NCI-H1417 treated with DMSO at 0.1 percent for 48 hours (cell line): ENCODE results near the gene LRPPRC.
"Not testable (repeated sequence)": the region's sequence is repeated elsewhere in the genome, so short reads cannot be mapped to it uniquely, and the experiment has no call there.

Experiments used
- DNase-seq: peaks from one replicate; lab custom pipeline; 2025; lab: John Stamatoyannopoulos, UW

Gene LRPPRC

DNA sequence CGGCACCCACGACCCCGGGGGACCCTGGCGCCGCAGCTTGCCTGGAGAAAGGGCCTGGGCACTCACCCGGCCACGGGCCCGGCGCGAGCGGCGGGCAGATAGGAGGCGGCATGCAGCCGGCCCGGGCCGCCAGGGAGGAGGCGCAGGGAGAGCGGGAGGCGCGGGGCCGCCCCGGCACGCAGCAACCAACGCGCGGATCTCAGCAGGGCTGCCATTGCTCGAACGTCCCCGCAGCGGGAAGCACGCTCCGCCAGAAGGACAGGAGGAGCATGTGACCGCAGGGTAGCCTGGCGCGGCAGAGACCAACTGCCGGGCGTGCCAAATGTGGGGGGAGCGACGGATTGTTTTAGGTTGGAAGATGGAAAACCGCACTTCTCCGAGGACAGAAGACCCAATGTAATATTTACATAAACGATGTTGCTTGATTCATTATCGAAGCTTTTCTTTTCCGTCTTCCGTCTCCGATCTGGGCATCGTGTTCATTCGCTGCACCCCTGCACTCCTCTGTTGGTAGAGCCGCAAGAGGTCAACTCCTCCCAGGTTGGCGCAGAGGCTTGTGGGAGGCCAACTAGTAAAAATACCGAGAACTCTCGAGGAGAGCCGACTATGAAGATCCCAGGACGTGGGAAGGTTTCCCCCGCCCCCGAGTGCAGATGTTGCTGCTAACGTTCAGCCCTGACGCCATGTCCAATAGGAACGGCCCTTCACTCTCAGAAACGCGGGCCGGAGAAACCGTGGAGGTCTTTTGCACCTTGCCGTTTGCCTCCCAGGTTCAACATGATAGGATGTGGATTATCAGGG lies at the start of gene LRPPRC:
LRPPRC (minus strand) TSS at position 257 of the 801 bp plus-strand sequence; CDS start at position 215, 42 bp downstream.
- DNase-seq, result peak; percentile 91

DNA sequence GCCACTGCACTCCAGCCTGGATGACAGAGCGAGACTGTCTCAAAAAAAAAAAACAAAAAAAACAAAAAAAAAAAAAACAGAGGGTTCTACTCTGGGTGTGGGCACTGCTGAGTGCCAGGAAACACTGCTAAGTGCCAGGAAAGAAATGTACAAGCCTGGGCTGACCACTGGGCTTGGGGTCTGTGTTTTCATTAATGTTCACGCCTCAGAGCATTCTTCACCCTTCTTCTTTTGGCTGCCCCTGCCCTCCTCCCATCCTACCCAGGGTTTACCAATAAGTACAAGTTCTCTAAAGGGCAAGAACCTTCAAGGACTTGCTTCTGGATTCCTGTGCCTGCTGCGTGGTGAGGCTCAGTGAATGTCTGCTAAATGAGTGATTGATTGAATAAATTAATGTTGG lies 49.3 kb upstream of the LRPPRC start:
- DNase-seq, result no peak

DNA sequence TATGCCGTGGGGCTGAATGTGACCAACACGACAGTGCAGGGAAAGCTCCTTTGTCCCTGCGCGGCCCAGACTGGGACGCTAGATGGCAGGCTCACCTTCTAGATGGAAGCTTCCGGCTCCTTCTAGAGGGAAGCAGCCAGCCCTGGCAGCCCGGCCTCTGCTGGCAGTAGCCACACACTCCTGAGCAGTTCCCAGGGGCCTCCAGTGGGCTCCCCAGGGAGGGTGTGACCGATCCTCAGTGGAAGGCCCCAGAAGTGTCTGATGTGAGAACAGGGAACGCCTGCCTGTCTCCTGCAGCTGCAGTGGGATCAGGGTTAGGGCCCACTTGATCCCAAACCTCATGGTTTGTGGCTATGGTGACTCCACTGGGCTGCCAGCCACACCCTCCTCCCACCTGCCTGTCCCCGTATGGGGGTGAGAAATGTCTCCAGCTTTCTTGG lies 48.5 kb upstream of the LRPPRC start:
- DNase-seq, result peak; percentile 68

DNA sequence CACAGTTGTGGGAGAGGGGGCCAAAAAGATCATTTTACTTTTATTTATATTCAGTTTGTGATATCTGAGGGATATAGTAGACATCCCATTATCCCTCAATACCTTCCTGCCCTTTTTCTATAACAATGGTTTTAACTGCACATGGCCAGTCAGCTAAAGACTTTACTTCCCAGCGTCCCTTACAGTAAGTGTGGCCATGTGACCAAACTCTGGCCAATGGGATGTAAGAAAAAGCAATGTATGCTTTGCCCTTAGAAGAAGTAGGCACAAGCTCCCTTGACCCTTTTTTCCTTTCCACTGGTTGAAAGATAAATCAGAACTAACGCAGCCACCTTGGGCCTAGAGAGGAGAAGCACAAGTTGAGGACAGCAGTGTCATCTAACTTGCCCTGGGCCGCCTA lies 44.6 kb upstream of the LRPPRC start:
- no peak for DNase-seq

DNA sequence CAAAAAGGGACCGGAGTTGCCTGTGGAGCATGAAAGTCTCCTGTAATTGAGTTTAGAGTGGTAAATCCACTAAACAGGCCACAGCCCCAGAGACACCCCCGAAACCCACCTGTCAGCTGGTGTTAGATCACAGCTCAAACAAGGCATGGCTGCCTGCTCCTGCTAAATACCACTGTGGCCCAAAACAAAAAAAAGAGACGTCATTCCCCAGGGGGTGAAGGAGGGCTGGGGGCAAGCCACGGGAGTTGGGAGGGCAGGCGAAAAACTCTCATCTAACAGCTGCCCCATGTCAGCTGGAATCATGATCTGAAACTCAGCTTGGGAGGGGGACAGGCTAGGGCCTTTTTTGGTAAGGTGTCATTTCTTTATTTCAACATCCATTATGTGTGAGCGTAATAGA lies 42.5 kb upstream of the LRPPRC start:
- DNase-seq, result no peak

DNA sequence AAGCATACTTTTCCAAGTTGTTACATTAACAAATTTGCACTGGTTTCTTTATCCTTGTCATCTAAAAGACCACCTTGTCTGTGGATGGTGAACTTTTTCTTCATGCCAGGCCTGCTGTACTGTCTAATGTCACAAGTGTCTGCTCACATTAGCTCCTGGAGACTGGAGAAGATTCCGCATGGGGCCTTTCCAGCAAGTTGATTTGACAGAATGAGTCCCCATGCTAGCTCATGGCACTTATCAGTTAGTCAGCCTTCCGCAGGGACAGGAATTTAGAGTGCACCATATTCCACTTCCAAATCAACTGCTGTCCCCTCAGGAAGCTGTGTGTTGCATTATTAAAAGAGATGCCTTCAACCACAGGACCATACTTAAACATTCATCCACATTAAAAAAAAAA lies 41.4 kb upstream of the LRPPRC start:
- no peak for DNase-seq

DNA sequence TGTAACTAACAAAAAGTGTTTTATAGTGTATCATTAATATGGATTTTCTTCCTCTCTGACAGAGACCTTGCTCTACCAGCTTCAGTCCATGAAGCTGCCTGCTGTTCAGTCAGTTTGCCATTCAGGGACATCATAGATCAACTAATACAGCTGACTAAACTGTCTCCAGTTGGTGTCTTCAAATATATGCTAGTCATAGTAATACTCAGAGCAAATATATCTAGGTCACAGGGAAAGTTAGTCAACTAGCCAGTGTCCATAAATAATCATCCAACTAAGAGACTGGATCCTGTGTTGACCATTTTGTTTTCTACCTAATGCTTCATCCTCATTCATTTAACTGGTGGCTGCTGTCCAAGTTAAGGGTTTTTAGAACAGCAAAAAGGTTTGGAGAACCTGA lies 38.2 kb upstream of the LRPPRC start:
- no peak for DNase-seq

DNA sequence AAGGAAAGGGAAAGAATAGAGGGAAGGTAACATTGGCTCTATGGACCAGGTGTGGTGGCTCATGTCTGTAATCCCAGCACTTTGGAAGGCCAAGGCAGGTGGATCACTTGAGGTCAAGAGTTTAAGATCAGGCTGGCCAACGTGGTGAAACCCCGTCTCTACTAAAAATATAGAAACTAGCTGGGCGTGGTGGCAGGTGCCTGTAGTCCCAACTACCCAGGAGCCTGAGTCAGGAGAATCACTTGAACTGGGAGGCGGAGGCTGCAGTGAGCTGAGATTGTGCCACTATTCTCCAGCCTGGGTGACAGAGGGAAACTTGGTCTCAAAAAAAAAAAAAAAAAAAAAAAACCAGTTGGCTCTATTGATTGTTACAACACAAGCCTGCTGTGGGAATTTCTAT lies 31.3 kb upstream of the LRPPRC start:
- not testable (repeated sequence) for DNase-seq

DNA sequence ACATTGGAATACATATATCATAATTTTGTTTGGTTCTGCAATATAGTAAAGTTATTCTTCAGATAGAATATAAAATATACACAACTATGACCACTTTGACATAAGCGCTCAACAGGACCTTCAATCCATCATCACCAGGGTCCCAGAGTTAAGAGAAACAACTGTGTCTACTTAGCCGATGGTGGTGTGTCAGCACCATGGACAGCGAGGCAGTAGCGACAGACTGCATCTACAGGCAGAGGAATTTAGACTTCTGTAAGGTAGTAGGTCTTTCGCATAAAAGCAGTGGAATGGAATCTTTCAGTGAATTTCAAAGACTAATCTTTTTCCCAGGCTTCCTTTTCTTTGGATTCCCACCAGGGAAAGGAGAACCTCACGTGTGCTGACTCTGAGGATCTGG lies 20.5 kb upstream of the LRPPRC start:
- no peak for DNase-seq

DNA sequence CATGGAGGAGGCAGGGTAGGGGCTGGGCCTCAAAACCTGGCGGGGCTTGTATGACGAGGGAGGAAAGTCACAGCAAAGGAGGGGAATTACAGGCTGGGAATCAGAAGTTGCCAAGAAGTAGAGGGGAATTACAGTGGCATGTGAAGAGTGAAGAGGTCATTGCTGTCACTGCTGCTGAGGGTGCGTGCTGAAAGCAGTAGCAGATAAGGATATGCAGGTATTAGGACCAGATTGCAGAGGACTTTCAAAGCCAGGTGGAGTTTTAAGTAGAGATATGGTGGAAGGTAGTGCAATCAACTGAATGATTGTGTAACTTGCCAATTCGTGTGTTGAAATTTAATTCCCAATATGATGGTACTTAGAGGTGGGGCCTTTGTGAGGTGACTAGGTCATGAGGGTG lies 19.4 kb upstream of the LRPPRC start:
- DNase-seq, result no peak

DNA sequence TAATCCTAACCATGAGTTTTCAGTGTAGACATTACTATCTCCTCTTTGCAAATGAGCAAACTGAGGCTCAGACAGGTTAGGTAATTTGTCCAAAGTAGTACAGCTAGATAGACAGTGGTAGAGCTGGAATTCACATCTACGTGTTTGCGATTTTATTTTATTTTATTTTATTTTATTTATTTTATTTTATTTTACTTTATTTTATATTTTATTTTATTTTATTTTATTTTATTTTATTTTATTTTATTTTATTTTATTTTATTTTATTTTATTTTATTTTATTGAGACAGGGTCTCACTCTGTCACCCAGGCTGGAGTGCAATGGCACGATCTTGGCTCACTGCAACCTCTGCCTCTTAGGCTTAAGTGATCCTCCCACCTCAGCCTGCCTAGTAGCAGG lies 17.4 kb upstream of the LRPPRC start:
- DNase-seq, result not testable (repeated sequence)

DNA sequence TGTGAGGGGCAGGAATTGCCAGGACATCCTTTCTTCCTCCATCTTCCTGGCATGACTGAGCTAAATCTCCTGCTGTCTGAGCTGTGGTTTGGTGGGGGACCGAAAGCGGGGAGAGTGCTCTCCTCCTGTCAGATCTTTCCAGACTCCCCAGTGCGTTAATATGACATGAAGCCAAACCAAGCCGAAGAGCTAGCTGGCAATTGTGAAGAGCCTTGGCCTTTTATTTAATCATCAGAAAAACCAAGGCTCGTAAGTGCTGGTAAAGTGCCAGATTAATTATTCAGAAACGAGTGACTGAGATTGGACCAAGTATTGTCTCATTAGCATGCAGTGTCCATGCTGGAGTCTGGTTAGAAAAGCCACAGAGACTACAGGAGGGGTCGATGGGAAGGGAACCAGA lies 14.5 kb upstream of the LRPPRC start:
- no peak for DNase-seq

DNA sequence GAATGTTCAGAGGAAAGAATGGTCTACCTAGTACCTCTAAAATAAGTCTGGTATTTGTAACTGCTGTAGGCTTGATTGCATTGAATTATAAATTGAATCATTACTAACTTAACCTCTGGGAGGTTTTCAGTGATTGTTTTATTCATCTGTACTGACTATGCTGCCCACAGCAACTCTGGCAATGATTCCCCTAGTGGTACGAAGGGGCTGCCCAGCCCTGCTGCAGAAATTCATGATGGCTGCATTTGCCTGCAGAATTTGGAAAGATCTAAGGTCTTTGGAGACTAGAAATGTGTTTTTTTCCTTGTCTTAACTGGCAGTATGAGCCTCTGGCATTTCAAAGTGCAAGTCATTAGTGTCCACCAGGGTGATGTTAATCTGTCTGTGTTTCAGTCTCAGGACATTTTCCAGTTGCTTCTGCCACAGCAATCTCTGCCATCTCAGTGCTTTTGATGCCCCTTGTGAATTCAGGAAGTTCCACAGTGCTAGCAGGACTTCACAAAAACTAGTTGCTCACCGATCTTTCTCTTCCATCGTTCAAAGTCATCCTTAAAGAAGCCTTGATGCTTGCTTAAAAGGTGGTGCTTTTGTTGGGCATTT lies 13.4 kb upstream of the LRPPRC start:
- DNase-seq, result no peak

DNA sequence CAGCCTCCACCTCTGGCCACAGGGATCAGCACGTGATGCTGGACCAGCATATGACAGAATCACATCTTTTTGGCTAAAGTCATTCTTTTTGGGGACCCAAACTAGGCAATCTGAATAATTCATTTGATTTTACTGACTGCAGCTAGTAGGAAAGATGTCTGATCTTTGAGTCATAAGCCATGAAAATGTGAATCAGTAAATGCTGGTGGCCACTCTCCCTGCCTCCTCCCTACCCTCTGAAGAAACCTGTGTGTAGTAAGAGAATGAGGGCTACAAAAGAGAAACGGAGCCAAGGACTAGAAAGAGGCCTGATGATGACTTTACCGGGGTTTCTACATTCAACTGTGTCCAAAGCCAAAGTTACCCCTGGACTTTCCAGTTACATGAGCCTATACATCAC lies 10.1 kb upstream of the LRPPRC start:
- DNase-seq, result no peak

DNA sequence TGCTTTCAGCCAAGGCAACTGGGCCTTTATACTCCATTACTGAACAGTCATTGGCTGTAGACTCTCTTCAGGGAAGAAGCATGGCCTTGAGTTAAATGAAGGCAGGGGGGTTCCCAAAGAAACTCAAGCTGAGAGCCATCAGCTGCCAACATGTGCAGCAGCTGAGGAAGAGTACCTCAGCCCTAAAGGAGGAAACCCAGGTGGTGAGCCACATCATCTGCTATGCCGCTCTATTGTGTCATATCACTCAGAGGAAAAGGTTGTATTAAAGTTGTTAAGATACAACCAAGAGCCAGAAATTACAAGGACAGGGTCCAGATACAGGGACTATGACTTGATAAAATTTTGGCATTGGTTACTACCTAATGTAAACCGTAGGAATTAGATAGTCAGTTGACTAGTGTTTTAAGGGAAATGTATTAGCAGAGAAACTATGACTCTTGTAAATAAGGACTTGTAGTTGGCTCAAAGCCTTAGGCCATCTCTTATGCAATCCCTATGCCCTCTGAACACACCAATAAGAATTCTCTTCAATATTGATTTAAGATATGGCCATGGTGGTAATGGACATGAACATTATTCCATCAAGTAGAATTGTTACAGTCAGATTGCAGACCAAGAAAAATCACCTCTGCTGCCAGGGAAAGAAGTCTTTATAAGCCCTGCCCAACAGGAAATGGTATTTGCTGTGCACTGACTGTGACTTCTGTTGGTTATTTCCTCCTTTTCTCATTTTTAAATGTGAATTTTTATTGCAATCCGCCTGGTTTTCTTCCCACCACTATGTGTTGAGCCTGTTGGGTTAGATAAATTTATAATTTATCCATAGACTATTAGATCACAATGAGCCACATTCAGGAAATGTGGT lies 9.2 kb upstream of the LRPPRC start:
- no peak for DNase-seq

DNA sequence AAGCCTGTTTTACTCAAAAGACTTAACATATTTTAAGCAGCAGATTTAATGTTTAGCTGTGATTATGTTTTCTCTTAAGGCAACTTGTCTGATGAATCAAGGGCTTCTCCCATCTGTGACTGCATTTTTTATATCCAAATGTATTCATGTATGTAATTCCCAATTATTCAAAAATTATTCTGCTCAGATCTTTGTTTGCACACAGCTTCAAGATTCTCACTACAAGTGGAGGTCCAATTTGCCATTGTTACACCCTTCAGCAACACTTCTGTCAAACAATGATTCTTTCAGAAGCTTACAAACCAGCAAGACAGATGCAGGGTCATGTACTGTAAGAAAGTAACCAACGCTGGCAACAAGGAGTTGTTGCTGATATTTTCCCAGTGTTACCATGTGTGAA lies 5.9 kb upstream of the LRPPRC start:
- no peak for DNase-seq

DNA sequence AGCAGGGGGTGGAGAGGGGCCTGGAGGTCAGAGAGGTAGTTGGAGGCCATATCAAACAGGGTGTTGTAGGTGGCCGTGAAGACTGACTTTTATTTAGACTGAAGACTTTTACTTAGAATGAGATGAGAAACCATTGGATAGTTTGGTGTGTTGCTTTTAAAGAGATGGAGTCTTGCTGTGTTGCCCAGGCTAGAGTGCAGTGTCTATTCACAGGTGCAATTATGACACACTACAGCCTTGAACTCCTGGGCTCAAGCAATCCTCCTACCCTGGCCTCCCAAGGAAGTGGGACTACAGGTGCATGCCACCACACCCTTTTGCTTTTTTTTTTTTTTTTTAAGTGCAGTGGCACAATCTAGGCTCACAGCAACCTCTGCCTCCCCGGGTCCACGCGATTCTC lies 2.5 kb upstream of the LRPPRC start:
- DNase-seq, result no peak

DNA sequence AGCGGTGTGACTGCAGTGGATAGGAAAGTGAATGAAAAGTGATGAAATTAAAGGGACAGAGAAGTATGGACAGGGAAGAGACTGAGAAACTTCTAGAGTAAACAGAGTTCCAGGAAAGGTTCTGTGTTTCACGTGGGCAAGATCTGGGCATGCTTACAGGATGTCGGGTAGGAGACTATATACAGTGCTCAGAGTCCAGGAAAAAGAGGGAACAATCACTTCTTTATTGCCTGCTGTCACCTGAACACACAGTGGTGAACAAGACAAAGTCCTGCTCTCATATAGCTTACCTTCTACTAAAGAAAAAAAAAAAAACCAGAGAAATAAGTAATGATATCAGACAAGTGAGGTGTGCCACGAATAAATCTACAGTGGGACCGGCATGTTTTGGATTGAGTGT lies 2.4 kb downstream of the LRPPRC start:
- no peak for DNase-seq

DNA sequence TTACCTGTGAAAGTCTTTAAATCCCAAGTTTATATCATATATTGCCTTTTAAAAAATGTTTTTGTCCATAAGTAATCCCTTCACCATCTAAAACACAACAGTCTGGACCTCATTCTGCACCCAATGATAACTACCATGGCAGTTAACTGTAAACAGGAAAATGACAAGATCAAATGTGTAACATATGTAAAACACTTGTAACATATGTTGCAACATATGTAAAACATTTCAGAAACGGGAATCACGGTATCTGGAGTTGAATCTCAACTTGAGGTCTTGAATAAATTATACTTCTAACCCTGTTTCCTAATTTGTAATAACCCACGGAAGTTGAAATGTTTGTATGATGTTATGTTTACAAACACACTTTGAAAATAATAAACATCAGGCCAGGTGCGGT lies 6.2 kb downstream of the LRPPRC start:
- no peak for DNase-seq

DNA sequence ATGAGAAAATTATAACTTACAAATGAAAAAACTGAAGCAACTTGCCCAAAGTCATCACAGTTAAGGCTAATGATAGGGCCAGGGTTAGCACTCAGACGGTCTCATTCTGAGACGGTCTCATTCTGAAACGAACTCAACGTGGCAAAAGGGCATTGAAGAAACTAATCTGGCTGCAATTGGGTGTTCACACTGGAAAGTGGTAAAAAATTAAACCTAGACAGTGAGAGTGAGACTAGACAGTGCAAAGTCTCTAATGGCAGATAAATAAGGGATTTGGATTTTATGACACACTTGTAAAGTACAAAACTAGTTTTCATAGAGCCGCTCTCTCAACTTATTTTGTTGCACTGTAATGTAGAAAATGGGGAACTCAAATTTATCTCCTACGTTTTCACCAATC lies 9.2 kb downstream of the LRPPRC start:
- no peak for DNase-seq

DNA sequence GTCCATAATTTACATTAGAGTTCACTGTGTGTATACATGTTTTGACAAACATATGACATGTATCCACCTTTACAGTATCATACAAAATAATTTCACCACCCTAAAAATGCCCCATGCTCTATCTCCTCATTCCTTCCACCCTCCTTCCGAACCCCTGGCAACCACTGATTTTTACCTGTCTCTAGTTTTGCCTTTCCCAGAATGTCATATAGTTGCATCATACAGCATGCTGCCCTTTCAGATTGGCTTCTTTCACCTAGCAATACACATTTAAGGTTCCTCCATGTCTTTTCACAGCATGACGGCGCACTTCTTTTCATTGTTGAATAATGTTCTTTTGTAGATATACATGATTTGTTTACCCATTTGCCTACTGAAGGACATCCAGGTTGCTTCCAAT lies 10.4 kb downstream of the LRPPRC start:
- DNase-seq, result no peak

DNA sequence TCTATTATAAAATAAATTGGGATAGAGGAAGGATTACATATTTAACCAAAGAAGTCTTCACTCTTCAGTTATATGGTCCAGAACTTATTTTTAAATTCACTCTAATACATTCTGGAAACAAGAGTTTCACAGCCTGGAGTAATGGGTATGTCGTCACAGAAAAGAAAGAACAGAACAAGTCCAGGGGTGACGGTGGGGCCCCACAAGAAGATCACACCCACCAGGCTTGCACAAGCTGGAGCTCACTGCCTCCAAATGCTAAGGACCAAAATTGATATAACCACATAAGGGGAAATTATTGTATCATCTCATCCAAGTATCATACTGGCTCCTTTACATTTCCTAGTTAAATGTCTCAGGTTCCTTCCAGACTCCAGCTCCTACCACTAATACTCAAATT lies 11.3 kb downstream of the LRPPRC start:
- DNase-seq, result no peak

DNA sequence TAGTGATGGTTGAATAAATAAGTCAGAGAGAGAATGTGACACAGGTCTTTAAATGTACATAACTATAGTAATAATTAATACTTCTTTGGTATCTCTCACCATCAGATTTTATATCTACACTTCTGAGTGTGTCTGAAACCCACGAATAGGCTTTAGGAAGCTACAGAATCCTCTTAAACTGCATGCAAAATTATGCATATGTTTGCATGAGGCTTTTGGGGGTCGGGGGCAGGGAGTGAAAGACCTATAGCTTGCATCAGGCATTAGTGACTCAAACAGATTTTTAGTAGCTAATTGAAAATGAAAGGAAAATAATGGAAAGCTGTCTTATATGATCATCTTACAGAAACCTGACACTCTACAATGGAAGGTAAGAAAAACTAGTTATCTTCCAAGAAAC lies 14.9 kb downstream of the LRPPRC start:
- no peak for DNase-seq
